ENCODE measurements around the gene WIZ. TPM values are rescaled to one million over a fixed set of nuclear protein-coding genes. Genes with fewer than 3 reads are reported as not detected.

Gene WIZ
- total RNA-seq, 1 experiment from 2014 or later: 72.3 TPM

- CTCF ChIA-PET: interaction anchor here (0.6 to 2.0 kb wide), 6 partner anchors 18 to 1002 kb away, joined by 3 to 17 read pairs (median 6); no protein-coding TSS in a partner anchor
- H3K4me3 ChIP-seq (ENCODE audit: low read depth, low read length, poor library complexity, severe bottlenecking): peak within 1 kb of the TSS; percentile 80
- TF ChIP-seq CTCF (conservative IDR thresholded peaks at IDR 0.05; ENCODE audit: low read depth, low read length) (peak; percentile 86), EZH2 (IDR thresholded peaks at IDR 0.05; ENCODE audit: borderline replicate concordance, low read depth, low read length, poor library complexity, severe bottlenecking) (no peak)
- intact Hi-C loops (cut with micrococcal nuclease; ENCODE audit: unreplicated experiment): loop anchor here (1.0 to 10.0 kb wide), 3 partner anchors 89 to 154 kb away; partner anchors contain the start of gene CYP4F22
- peaks cover 30% of the 10 kb centered on the region for H3K36me3 ChIP-seq (ENCODE audit: insufficient read depth, low read length, poor library complexity, severe bottlenecking)
- H3K9me3 ChIP-seq (ENCODE audit: low read depth, low read length, poor library complexity, severe bottlenecking): peaks cover 9% of the 10 kb centered on the region
- peak within 1 kb of the TSS; percentile 94 for H3K27ac ChIP-seq (ENCODE audit: low read depth, low read length, poor library complexity, severe bottlenecking)
- H3K4me1 ChIP-seq (ENCODE audit: insufficient read depth, low read length, poor library complexity, severe bottlenecking): peaks cover 27% of the 10 kb centered on the region
- POLR2A ChIA-PET (ENCODE audit: low non-redundant PET): interaction anchor here (0.5 to 1.8 kb wide), 5 partner anchors 14 to 287 kb away, joined by 3 to 15 read pairs (median 4); no protein-coding TSS in a partner anchor
- DNase-seq (ENCODE audit: low spot score): peak; percentile 100
- no peaks in the 10 kb centered on the region for H3K27me3 ChIP-seq (replicated peaks; ENCODE audit: insufficient read depth, low read depth, low read length, poor library complexity)
- no TSS peak for BruUV-seq (replicated peaks)
Observed at GRCh38 chr19:15418579-15419412, 31.0 kb downstream of the WIZ start, which contains the start of gene AKAP8L. AKAP8L (minus strand) TSS chr19:15418988; CDS start chr19:15418923, 65 bp downstream.

- Histone ChIP-seq H3K27ac (ENCODE audit: low read depth, low read length, poor library complexity, severe bottlenecking) (peak overlapping the region; percentile 94), H3K36me3 (ENCODE audit: insufficient read depth, low read length, poor library complexity, severe bottlenecking) (peaks cover 24% of the 10 kb centered on the region), H3K9me3 (ENCODE audit: low read depth, low read length, poor library complexity, severe bottlenecking) (peaks cover 3% of the 10 kb centered on the region), H3K4me1 (ENCODE audit: insufficient read depth, low read length, poor library complexity, severe bottlenecking) (peaks cover 27% of the 10 kb centered on the region), H3K4me3 (ENCODE audit: low read depth, low read length, poor library complexity, severe bottlenecking) (peak overlapping the region; percentile 80), H3K27me3 (replicated peaks; ENCODE audit: insufficient read depth, low read depth, low read length, poor library complexity) (no peaks in the 10 kb centered on the region)
- BruUV-seq (replicated peaks): no TSS peak
- POLR2A ChIA-PET (ENCODE audit: low non-redundant PET): interaction anchor here (0.6 to 1.8 kb wide), 2 partner anchors 15 to 241 kb away, joined by 3 to 4 read pairs; no protein-coding TSS in a partner anchor
- intact Hi-C loops (cut with micrococcal nuclease; ENCODE audit: unreplicated experiment): loop anchor here (5.0 to 10.0 kb wide), 2 partner anchors 89 to 153 kb away; partner anchors contain the start of gene CYP4F22
- peak; percentile 76 for DNase-seq (ENCODE audit: low spot score)
- CTCF ChIA-PET: interaction anchor here (1.2 to 2.0 kb wide), 3 partner anchors 19 to 138 kb away, joined by 3 to 17 read pairs (median 6); no protein-coding TSS in a partner anchor
- TF ChIP-seq EZH2 (IDR thresholded peaks at IDR 0.05; ENCODE audit: borderline replicate concordance, low read depth, low read length, poor library complexity, severe bottlenecking) (no peak), CTCF (conservative IDR thresholded peaks at IDR 0.05; ENCODE audit: low read depth, low read length) (no peak)
Observed at GRCh38 chr19:15418231-15418578, 31.6 kb downstream of the WIZ start.

GRCh38 chr19:15417699-15418098, 32.1 kb downstream of the WIZ start:
- POLR2A ChIA-PET (ENCODE audit: low non-redundant PET): no interaction called here
- intact Hi-C loops (cut with micrococcal nuclease; ENCODE audit: unreplicated experiment): loop anchor here (5.0 to 10.0 kb wide), 2 partner anchors 90 to 153 kb away; partner anchors contain the start of gene CYP4F22
- no peak for DNase-seq (ENCODE audit: low spot score)
- peaks cover 19% of the 10 kb centered on the region for H3K36me3 ChIP-seq (ENCODE audit: insufficient read depth, low read length, poor library complexity, severe bottlenecking)
- TF ChIP-seq EZH2 (IDR thresholded peaks at IDR 0.05; ENCODE audit: borderline replicate concordance, low read depth, low read length, poor library complexity, severe bottlenecking) (no peak), CTCF (conservative IDR thresholded peaks at IDR 0.05; ENCODE audit: low read depth, low read length) (no peak)
- H3K9me3 ChIP-seq (ENCODE audit: low read depth, low read length, poor library complexity, severe bottlenecking): no peaks in the 10 kb centered on the region
- TSS peak; percentile 35 for BruUV-seq (replicated peaks)
- H3K4me1 ChIP-seq (ENCODE audit: insufficient read depth, low read length, poor library complexity, severe bottlenecking): peaks cover 30% of the 10 kb centered on the region
- CTCF ChIA-PET: no interaction called here
- no peaks in the 10 kb centered on the region for H3K27me3 ChIP-seq (replicated peaks; ENCODE audit: insufficient read depth, low read depth, low read length, poor library complexity)
- peak overlapping the region; percentile 80 for H3K4me3 ChIP-seq (ENCODE audit: low read depth, low read length, poor library complexity, severe bottlenecking)
- peak overlapping the region; percentile 94 for H3K27ac ChIP-seq (ENCODE audit: low read depth, low read length, poor library complexity, severe bottlenecking)
